ENCODE results near the gene NUDT8. TPM values are rescaled to one million over a fixed set of nuclear protein-coding genes. Genes with fewer than 3 reads are reported as not detected.
A peak's percentile ranks its signal among the peaks of the same experiment; 100 is the strongest.
"Not testable (repeated sequence)": the region's sequence is repeated elsewhere in the genome, so short reads cannot be mapped to it uniquely, and the experiment has no call there.

Gene NUDT8
- total RNA-seq, 1 experiment from 2014 or later: 6.9 TPM

- intact Hi-C loops (cut with micrococcal nuclease): loop anchor here (1.0 kb wide), 1 partner anchor 19 kb away; no protein-coding TSS in a partner anchor
Measured at GRCh38 chr11:67640021-67640757, 10.5 kb upstream of the NUDT8 start.

DNA sequence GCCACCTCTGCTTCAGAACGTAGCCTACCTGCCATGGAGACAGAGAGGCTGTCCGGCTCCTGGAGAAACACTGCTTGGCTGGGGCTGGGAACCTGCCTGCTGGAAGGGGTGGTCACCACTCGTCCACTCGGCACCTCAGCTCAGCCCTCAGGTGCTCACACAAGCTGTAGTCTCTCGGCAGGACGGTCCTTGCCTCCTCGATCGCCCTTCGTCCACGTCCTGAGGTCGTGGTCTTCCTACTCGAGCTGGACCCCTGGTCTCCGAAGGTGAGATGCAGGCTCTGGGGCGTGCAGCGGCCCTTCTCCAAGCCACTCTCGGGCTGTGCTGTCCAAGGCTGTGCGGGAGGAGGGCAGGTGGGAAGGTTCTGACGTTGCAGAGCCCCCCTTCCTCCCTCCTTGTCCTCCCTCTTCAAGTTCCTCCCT, 9.7 kb upstream of the NUDT8 start, which contains the start of gene TBX10:
TSS of gene TBX10 (minus strand) at position 326 of the 422 bp plus-strand sequence. CDS start at position 35, 291 bp downstream.
- no peaks in the 10 kb centered on the region for H3K9me3 Mint-ChIP-seq (ENCODE audit: unreplicated experiment)
- no peak within 1 kb of the TSS for H3K4me3 Mint-ChIP-seq (ENCODE audit: unreplicated experiment)
- TF ChIP-seq CTCF (IDR thresholded peaks at IDR 0.05; ENCODE audit: unreplicated experiment): no peak
- BruUV-seq (replicated peaks): no TSS peak
- no peaks in the 10 kb centered on the region for H3K4me1 Mint-ChIP-seq (ENCODE audit: insufficient read depth, unreplicated experiment)
- POLR2A ChIA-PET: interaction anchor here (0.7 kb wide), 1 partner anchor 11 kb away, joined by 3 read pairs; no protein-coding TSS in a partner anchor
- H3K36me3 Mint-ChIP-seq (ENCODE audit: insufficient read depth, unreplicated experiment): no peaks in the 10 kb centered on the region
- H3K27me3 Mint-ChIP-seq (ENCODE audit: insufficient read depth, unreplicated experiment): no peaks in the 10 kb centered on the region
- intact Hi-C loops (cut with micrococcal nuclease): no loop called here
- CTCF ChIA-PET: interaction anchor here (0.6 to 1.2 kb wide), 7 partner anchors 18 to 1072 kb away, joined by 3 to 5 read pairs (median 3); no protein-coding TSS in a partner anchor
- no peak within 1 kb of the TSS for H3K27ac Mint-ChIP-seq (ENCODE audit: low read depth, unreplicated experiment)
- DNase-seq (ENCODE audit: unreplicated experiment): no peak

More at GRCh38 chr11:67640021-67640757, 10.5 kb upstream of the NUDT8 start:
- H3K4me3 Mint-ChIP-seq (ENCODE audit: unreplicated experiment): no peak overlapping the region
- H3K9me3 Mint-ChIP-seq (ENCODE audit: unreplicated experiment): no peaks in the 10 kb centered on the region
- no peaks in the 10 kb centered on the region for H3K36me3 Mint-ChIP-seq (ENCODE audit: insufficient read depth, unreplicated experiment)
- TF ChIP-seq CTCF (IDR thresholded peaks at IDR 0.05; ENCODE audit: unreplicated experiment): peak; percentile 68
- H3K4me1 Mint-ChIP-seq (ENCODE audit: insufficient read depth, unreplicated experiment): no peaks in the 10 kb centered on the region
- DNase-seq (ENCODE audit: unreplicated experiment): peak; percentile 66
- POLR2A ChIA-PET: no interaction called here
- CTCF ChIA-PET: interaction anchor here (0.5 to 1.2 kb wide), 5 partner anchors 18 to 1071 kb away, joined by 3 to 4 read pairs (median 3); no protein-coding TSS in a partner anchor
- BruUV-seq (replicated peaks): no TSS peak
- H3K27me3 Mint-ChIP-seq (ENCODE audit: insufficient read depth, unreplicated experiment): no peaks in the 10 kb centered on the region
- no peak overlapping the region for H3K27ac Mint-ChIP-seq (ENCODE audit: low read depth, unreplicated experiment)

GRCh38 chr11:67638535-67639437, 9.0 kb upstream of the NUDT8 start:
- Mint-ChIP-seq H3K4me3 (ENCODE audit: unreplicated experiment) (no peak overlapping the region), H3K36me3 (ENCODE audit: insufficient read depth, unreplicated experiment) (no peaks in the 10 kb centered on the region), H3K27ac (ENCODE audit: low read depth, unreplicated experiment) (no peak overlapping the region), H3K4me1 (ENCODE audit: insufficient read depth, unreplicated experiment) (no peaks in the 10 kb centered on the region), H3K9me3 (ENCODE audit: unreplicated experiment) (no peaks in the 10 kb centered on the region), H3K27me3 (ENCODE audit: insufficient read depth, unreplicated experiment) (no peaks in the 10 kb centered on the region)
- POLR2A ChIA-PET: interaction anchor here (0.7 kb wide), 2 partner anchors 10 kb away, joined by 3 read pairs; no protein-coding TSS in a partner anchor
- intact Hi-C loops (cut with micrococcal nuclease): no loop called here
- DNase-seq (ENCODE audit: unreplicated experiment): no peak
- TF ChIP-seq CTCF (IDR thresholded peaks at IDR 0.05; ENCODE audit: unreplicated experiment): no peak
- BruUV-seq (replicated peaks): no TSS peak
- CTCF ChIA-PET: interaction anchor here (0.6 to 1.2 kb wide), 7 partner anchors 9 to 326 kb away, joined by 3 to 5 read pairs (median 3); partner anchors contain the start of gene NUDT8

DNA sequence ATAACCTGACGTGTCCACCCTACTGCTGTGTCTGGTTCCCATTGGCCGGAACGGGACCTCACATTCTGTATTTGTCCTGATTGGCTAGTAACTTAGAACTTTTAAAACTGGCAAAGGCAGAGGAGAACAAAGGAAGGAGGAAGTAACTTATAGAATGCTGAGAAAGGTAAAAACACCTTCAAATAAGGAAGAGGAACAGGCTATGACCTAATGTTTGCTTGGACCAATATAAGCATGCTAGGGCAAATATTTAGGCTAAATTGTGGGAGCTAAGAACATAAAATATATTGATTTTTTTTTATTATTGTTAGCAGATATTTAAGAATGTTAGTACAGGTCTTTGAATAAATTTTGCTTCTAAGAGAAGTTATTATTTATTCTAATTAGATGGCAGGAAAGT, 7.7 kb upstream of the NUDT8 start:
- BruUV-seq (replicated peaks); H3K4me1 Mint-ChIP-seq (ENCODE audit: insufficient read depth, unreplicated experiment); DNase-seq (ENCODE audit: unreplicated experiment); POLR2A ChIA-PET; H3K27ac Mint-ChIP-seq (ENCODE audit: low read depth, unreplicated experiment); H3K4me3 Mint-ChIP-seq (ENCODE audit: unreplicated experiment); intact Hi-C loops (cut with micrococcal nuclease); H3K9me3 Mint-ChIP-seq (ENCODE audit: unreplicated experiment); H3K36me3 Mint-ChIP-seq (ENCODE audit: insufficient read depth, unreplicated experiment); H3K27me3 Mint-ChIP-seq (ENCODE audit: insufficient read depth, unreplicated experiment): not testable (repeated sequence)
- CTCF ChIA-PET: interaction anchor here (0.6 kb wide), 1 partner anchor 44 kb away, joined by 3 read pairs; no protein-coding TSS in a partner anchor
